Smooth muscle cell (in vitro differentiated cells): ENCODE data around the gene XYLT1. TPM values are rescaled to one million over a fixed set of nuclear protein-coding genes. Genes with fewer than 3 reads are reported as not detected.

Experiments
- DNase-seq: peaks from one replicate; lab custom pipeline; 2025; ENCODE audit not compliant: unreplicated experiment; lab: John Stamatoyannopoulos, UW
- H2AFZ ChIP-seq: fragments of 200-600 bp; sonication (generic); 2 replicates; pipeline ENCODE4 v1.6.0; 2016; ENCODE audit warnings: antibody characterized with exemption, low read depth, mild to moderate bottlenecking
- H3F3A ChIP-seq: fragments of 200-600 bp; sonication (generic); 2 replicates; pipeline ENCODE4 v1.6.0; 2017; ENCODE audit warnings: antibody characterized with exemption, low read depth
- H3K27ac ChIP-seq: fragments of 200-600 bp; sonication (generic); 2 replicates; pipeline ENCODE4 v1.5.1; 2016; ENCODE audit warnings: low read depth, mild to moderate bottlenecking
- H3K27me3 ChIP-seq: fragments of 200-600 bp; sonication (generic); 2 replicates; pipeline ENCODE4 v1.6.1; 2016; ENCODE audit warnings: low read depth, mild to moderate bottlenecking
- H3K36me3 ChIP-seq: fragments of 200-600 bp; sonication (generic); 2 replicates; pipeline ENCODE4 v1.5.1; 2016; ENCODE audit warnings: low read depth
- H3K4me1 ChIP-seq: fragments of 200-600 bp; sonication (generic); 2 replicates; pipeline ENCODE4 v1.5.1; 2016; ENCODE audit warnings: low read depth
- H3K4me2 ChIP-seq: fragments of 200-600 bp; sonication (generic); 2 replicates; pipeline ENCODE4 v1.6.0; 2016; ENCODE audit warnings: mild to moderate bottlenecking
- H3K4me3 ChIP-seq: fragments of 200-600 bp; sonication (generic); 2 replicates; pipeline ENCODE4 v1.5.1; 2016; ENCODE audit warnings: mild to moderate bottlenecking
- H3K79me2 ChIP-seq: fragments of 200-600 bp; sonication (generic); 2 replicates; pipeline ENCODE4 v1.6.0; 2016; ENCODE audit warnings: low read depth, mild to moderate bottlenecking
- H3K9ac ChIP-seq: fragments of 200-600 bp; sonication (generic); 2 replicates; pipeline ENCODE4 v1.6.0; 2016; ENCODE audit warnings: low read depth
- H3K9me3 ChIP-seq: fragments of 200-600 bp; sonication (generic); replicated peaks from 2 replicates; pipeline ENCODE4 v1.5.1; 2016; ENCODE audit warnings: low read depth
- H4K20me1 ChIP-seq: fragments of 200-600 bp; sonication (generic); 2 replicates; pipeline ENCODE4 v1.6.0; 2016; ENCODE audit warnings: low read depth
- WGBS: methylation state at CpG from one replicate; pipeline ENCODE4 v1.1.7; 2016; ENCODE audit warnings: low lambda C conversion rate; 5-methylcytosine and 5-hydroxymethylcytosine counted together
- polyA plus RNA-seq: library from polyadenylated mRNA; unstranded; fragments of >200 nt; fragmentation: Nextera tagmentation; extraction: Ambion mirVana; gene quantifications from 2 replicates; pipeline ENCODE4 v1.2.1, GENCODE V29; 2016
- total RNA-seq: library from RNA; depleted of rRNA; stranded (reverse); fragments of >200 nt; gene quantifications from 2 replicates; pipeline ENCODE4 v1.2.3, GENCODE V29; 2014
- TF ChIP-seq, protein P1 (sequence below): fragments of 200-600 bp; sonication (generic); IDR thresholded peaks from 2 replicates; pipeline ENCODE4 v1.5.1; 2017; ENCODE audit warnings: borderline replicate concordance, mild to moderate bottlenecking, antibody characterized with exemption; ENCODE audit not compliant: insufficient read depth, poor library complexity, severe bottlenecking

XYLT1 gene
- total and polyA plus RNA-seq, 2 experiments from 2014 or later: 9.5 to 19.9 TPM

- no peak overlapping the region for H3K9ac ChIP-seq
- 100% methylated on average over 2 of the region's 2 CpGs for WGBS
Observed at GRCh38 chr16:17371299-17371698, 99.5 kb downstream of the XYLT1 start.

DNA sequence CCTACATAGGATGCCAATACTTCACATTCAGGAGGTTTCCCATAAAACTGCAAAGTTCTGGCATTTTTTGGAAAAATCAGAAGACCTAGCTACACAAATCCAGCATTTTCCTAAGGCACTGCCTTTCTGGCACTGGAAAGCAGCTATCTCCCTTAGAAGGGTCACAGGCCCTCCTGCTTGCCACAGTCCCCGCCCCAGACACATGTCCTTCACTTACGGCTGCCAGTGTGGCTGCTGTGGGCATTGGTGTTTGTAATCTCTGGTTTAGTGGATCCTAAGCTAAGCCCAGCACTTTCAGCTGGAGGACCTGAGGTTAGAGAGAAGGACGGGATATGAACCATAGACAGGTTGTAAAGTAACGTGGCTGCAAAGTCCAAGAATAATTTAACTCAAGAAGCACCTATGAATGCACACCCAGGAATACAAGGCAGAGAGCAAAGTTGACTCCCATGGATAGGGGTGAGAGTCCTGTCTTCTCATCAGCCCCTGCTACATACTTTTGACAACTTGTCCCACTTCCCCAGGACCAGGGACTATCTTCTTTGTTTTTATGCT is 100.0 kb downstream of the XYLT1 start:
- TF ChIP-seq, protein P1, sequence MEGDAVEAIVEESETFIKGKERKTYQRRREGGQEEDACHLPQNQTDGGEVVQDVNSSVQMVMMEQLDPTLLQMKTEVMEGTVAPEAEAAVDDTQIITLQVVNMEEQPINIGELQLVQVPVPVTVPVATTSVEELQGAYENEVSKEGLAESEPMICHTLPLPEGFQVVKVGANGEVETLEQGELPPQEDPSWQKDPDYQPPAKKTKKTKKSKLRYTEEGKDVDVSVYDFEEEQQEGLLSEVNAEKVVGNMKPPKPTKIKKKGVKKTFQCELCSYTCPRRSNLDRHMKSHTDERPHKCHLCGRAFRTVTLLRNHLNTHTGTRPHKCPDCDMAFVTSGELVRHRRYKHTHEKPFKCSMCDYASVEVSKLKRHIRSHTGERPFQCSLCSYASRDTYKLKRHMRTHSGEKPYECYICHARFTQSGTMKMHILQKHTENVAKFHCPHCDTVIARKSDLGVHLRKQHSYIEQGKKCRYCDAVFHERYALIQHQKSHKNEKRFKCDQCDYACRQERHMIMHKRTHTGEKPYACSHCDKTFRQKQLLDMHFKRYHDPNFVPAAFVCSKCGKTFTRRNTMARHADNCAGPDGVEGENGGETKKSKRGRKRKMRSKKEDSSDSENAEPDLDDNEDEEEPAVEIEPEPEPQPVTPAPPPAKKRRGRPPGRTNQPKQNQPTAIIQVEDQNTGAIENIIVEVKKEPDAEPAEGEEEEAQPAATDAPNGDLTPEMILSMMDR: no peak
- 63% methylated on average over 4 of the region's 4 CpGs for WGBS
- Histone ChIP-seq H3K79me2 (no peaks in the 10 kb centered on the region), H3K36me3 (no peaks in the 10 kb centered on the region), H3K9me3 (no peaks in the 10 kb centered on the region), H4K20me1 (peaks cover 100% of the 10 kb centered on the region), H3K27me3 (no peaks in the 10 kb centered on the region), H3K4me2 (no peak overlapping the region), H2AFZ (no peak overlapping the region), H3K4me1 (peaks cover 7% of the 10 kb centered on the region), H3K9ac (no peak overlapping the region), H3K4me3 (no peak overlapping the region), H3F3A (peaks cover 16% of the 10 kb centered on the region), H3K27ac (no peak overlapping the region)
- no peak for DNase-seq

More at GRCh38 chr16:17371299-17371698, 99.5 kb downstream of the XYLT1 start:
- Histone ChIP-seq H3K4me3 (no peak overlapping the region), H3K4me2 (no peak overlapping the region), H3K9me3 (no peaks in the 10 kb centered on the region), H3K36me3 (no peaks in the 10 kb centered on the region), H3K27ac (no peak overlapping the region), H3K27me3 (no peaks in the 10 kb centered on the region), H4K20me1 (peaks cover 100% of the 10 kb centered on the region), H3F3A (peaks cover 16% of the 10 kb centered on the region), H2AFZ (no peak overlapping the region), H3K4me1 (peaks cover 7% of the 10 kb centered on the region), H3K79me2 (no peaks in the 10 kb centered on the region)
- no peak for DNase-seq
- TF ChIP-seq, protein P1: no peak

GRCh38 chr16:17370223-17370707 is 100.5 kb downstream of the XYLT1 start:
- 75% methylated on average over 13 of the region's 13 CpGs for WGBS
- TF ChIP-seq, protein P1: no peak
- no peak overlapping the region for H3K4me3 ChIP-seq
- no peaks in the 10 kb centered on the region for H3K36me3 ChIP-seq
- peaks cover 16% of the 10 kb centered on the region for H3F3A ChIP-seq
- H3K27me3 ChIP-seq: no peaks in the 10 kb centered on the region
- no peak overlapping the region for H3K9ac ChIP-seq
- H3K79me2 ChIP-seq: no peaks in the 10 kb centered on the region
- H3K4me2 ChIP-seq: no peak overlapping the region
- peaks cover 100% of the 10 kb centered on the region for H4K20me1 ChIP-seq
- no peak for DNase-seq
- peaks cover 7% of the 10 kb centered on the region for H3K4me1 ChIP-seq
- H2AFZ ChIP-seq: no peak overlapping the region
- no peaks in the 10 kb centered on the region for H3K9me3 ChIP-seq
- no peak overlapping the region for H3K27ac ChIP-seq
